ENCODE measurements around the gene PIP5K1A.

Gene PIP5K1A, protein sequence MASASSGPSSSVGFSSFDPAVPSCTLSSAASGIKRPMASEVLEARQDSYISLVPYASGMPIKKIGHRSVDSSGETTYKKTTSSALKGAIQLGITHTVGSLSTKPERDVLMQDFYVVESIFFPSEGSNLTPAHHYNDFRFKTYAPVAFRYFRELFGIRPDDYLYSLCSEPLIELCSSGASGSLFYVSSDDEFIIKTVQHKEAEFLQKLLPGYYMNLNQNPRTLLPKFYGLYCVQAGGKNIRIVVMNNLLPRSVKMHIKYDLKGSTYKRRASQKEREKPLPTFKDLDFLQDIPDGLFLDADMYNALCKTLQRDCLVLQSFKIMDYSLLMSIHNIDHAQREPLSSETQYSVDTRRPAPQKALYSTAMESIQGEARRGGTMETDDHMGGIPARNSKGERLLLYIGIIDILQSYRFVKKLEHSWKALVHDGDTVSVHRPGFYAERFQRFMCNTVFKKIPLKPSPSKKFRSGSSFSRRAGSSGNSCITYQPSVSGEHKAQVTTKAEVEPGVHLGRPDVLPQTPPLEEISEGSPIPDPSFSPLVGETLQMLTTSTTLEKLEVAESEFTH

DNA sequence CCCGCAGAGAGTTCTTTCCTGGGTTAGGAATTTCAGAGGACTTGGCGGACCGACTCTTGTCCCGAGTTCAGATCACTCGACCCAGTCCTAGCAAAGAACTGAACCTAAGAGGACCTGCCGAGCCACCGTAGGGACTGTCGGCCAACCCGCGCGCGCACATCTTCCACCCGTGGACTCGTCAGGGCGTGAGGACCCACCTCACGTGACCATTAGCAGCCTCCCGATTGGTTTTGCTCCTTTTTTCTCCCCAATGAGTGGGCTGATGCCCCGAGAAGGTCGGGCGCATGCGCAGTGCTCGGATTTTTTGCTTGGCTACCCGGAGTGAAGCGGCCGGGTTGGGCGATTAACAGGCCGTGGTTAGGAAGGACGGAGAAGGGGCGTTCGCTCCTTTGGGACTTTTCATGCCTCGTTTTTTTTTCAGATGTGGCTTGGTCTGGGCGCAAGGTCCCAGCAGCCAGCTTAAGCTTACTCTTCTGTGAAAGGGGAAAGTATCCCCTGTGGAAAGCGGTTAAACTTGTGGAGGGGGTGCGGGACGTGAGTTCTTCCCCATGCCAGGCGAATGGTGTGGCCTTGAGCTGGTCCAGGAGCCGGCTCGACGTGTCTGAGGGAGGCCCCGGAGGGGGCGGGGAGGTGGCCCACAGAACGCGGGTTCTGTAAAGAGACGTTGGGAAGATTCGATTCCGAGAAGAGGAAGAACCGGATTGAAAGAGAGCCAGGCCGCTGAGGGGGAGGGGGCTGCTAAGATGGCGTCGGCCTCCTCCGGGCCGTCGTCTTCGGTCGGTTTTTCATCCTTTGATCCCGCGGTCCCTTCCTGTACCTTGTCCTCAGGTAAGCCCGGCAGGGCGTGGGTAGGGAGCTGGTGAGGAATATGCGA lies at the start of gene PIP5K1A:
Gene PIP5K1A, plus strand, starts transcription at position 299 of the 874 bp plus-strand sequence. Its CDS starts 445 bp downstream, at position 744.
- H3K9me3 Mint-ChIP-seq = no peaks in the 10 kb centered on the region
- DNase-seq (ENCODE audit: low spot score) = peak; percentile 96
- peaks cover 32% of the 10 kb centered on the region for H3K4me1 Mint-ChIP-seq (ENCODE audit: low read depth)
- peak within 1 kb of the TSS; percentile 99 for H3K4me3 Mint-ChIP-seq
- peaks cover 17% of the 10 kb centered on the region for H3K36me3 Mint-ChIP-seq (ENCODE audit: low read depth)
- peak within 1 kb of the TSS; percentile 93 for H3K27ac Mint-ChIP-seq
- H3K27me3 Mint-ChIP-seq (ENCODE audit: low read depth) = peaks cover 4% of the 10 kb centered on the region

GRCh38 chr1:151156515-151156819 lies 41.9 kb upstream of the PIP5K1A start, which contains the start of gene TNFAIP8L2:
Gene TNFAIP8L2 (plus strand): TSS chr1:151156649. CDS start chr1:151158698, 2,049 bp downstream.
- H3K9me3 Mint-ChIP-seq = no peaks in the 10 kb centered on the region
- peaks cover 37% of the 10 kb centered on the region for H3K36me3 Mint-ChIP-seq (ENCODE audit: low read depth)
- H3K27ac Mint-ChIP-seq = peak within 1 kb of the TSS; percentile 95
- no peaks in the 10 kb centered on the region for H3K27me3 Mint-ChIP-seq (ENCODE audit: low read depth)
- peak; percentile 79 for DNase-seq (ENCODE audit: low spot score)
- peaks cover 36% of the 10 kb centered on the region for H3K4me1 Mint-ChIP-seq (ENCODE audit: low read depth)
- H3K4me3 Mint-ChIP-seq = peak within 1 kb of the TSS; percentile 98

GRCh38 chr1:151157067-151157531 lies 41.3 kb upstream of the PIP5K1A start:
- DNase-seq (ENCODE audit: low spot score) = peak; percentile 76
- H3K36me3 Mint-ChIP-seq (ENCODE audit: low read depth) = peaks cover 37% of the 10 kb centered on the region
- H3K4me1 Mint-ChIP-seq (ENCODE audit: low read depth) = peaks cover 40% of the 10 kb centered on the region
- peak overlapping the region; percentile 98 for H3K4me3 Mint-ChIP-seq
- H3K27ac Mint-ChIP-seq = peak overlapping the region; percentile 95
- H3K9me3 Mint-ChIP-seq = no peaks in the 10 kb centered on the region
- H3K27me3 Mint-ChIP-seq (ENCODE audit: low read depth) = no peaks in the 10 kb centered on the region

DNA sequence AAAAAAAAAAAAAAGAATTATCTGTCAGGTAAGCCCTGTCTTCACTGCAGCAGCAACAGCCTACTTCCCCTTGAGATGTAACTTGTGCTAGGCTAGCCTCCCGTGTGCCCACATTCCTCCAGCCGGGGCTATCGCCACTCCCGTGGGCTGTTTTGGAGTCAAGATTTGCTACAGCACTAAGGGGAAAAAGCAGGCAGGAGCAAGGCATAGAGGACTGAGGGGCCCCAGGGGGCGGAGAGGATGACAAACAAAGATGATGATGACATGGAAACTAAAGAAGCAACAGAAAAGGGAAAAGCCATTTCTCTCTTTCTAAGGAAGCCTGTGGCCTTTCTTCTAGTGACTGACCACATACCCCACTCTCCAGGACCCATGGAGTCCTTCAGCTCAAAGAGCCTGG lies 40.0 kb upstream of the PIP5K1A start:
- H3K27ac Mint-ChIP-seq = peak overlapping the region; percentile 95
- peak; percentile 74 for DNase-seq (ENCODE audit: low spot score)
- no peaks in the 10 kb centered on the region for H3K9me3 Mint-ChIP-seq
- H3K27me3 Mint-ChIP-seq (ENCODE audit: low read depth) = no peaks in the 10 kb centered on the region
- peaks cover 43% of the 10 kb centered on the region for H3K36me3 Mint-ChIP-seq (ENCODE audit: low read depth)
- peaks cover 45% of the 10 kb centered on the region for H3K4me1 Mint-ChIP-seq (ENCODE audit: low read depth)
- H3K4me3 Mint-ChIP-seq = peak overlapping the region; percentile 98

GRCh38 chr1:151158751-151159251 lies 39.6 kb upstream of the PIP5K1A start:
- DNase-seq (ENCODE audit: low spot score) = peak; percentile 20
- H3K4me3 Mint-ChIP-seq = peak overlapping the region; percentile 98
- H3K36me3 Mint-ChIP-seq (ENCODE audit: low read depth) = peaks cover 43% of the 10 kb centered on the region
- H3K27ac Mint-ChIP-seq = peak overlapping the region; percentile 95
- H3K9me3 Mint-ChIP-seq = no peaks in the 10 kb centered on the region
- peaks cover 45% of the 10 kb centered on the region for H3K4me1 Mint-ChIP-seq (ENCODE audit: low read depth)
- no peaks in the 10 kb centered on the region for H3K27me3 Mint-ChIP-seq (ENCODE audit: low read depth)

DNA sequence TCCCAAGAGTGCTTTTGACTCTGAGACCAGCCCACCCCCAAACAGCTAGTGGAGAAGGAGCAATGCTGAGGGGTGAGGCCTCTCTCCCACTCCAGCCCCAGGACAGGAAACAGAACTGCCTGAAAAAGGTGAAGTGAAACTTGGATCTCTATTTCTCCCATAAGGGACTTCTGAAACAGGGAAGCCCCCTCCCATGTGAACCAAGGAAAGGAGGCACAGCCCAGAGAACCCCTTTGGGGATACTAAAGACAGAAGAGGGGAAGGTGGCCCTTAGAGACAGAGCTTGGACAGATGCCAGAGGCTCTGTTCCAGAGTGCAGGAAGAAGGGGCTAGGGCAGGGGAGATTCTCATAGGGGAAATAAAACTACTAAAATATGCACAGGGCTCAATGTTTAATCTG lies 39.0 kb upstream of the PIP5K1A start:
- Mint-ChIP-seq H3K36me3 (ENCODE audit: low read depth) (peaks cover 43% of the 10 kb centered on the region), H3K9me3 (no peaks in the 10 kb centered on the region), H3K4me1 (ENCODE audit: low read depth) (peaks cover 47% of the 10 kb centered on the region), H3K27me3 (ENCODE audit: low read depth) (no peaks in the 10 kb centered on the region), H3K27ac (peak overlapping the region; percentile 78), H3K4me3 (peak overlapping the region; percentile 66)
- no peak for DNase-seq (ENCODE audit: low spot score)

DNA sequence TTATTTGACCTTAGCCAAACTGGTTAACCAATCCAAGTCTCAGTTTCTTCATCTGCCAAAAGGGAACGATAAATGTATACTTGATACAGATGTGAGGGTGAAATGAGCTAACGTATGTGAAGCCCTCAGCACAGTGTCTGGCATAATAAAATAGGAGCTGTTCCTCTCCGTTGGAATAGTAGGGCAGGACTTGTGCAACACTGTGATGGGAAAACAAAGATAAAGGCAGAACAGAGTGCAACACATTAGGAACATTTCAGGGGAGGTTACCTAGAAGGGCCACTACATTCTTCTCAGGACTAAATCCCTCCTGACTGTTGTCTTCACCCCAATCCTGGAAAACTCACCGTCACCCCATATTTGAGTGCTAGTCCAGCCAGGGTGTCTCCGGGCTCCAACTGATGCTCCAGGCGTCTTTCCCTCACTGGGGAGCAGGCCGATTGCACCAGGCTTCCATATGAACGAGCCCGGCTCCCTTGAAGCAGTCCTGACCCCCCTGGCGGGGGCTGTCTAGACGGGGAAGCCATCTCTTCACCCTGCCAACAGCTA lies 33.5 kb upstream of the PIP5K1A start:
- DNase-seq (ENCODE audit: low spot score) = no peak
- peak overlapping the region; percentile 92 for H3K27ac Mint-ChIP-seq
- H3K27me3 Mint-ChIP-seq (ENCODE audit: low read depth) = peaks cover 2% of the 10 kb centered on the region
- peaks cover 37% of the 10 kb centered on the region for H3K4me1 Mint-ChIP-seq (ENCODE audit: low read depth)
- peaks cover 39% of the 10 kb centered on the region for H3K36me3 Mint-ChIP-seq (ENCODE audit: low read depth)
- H3K9me3 Mint-ChIP-seq = no peaks in the 10 kb centered on the region
- H3K4me3 Mint-ChIP-seq = peak overlapping the region; percentile 91

- peak overlapping the region; percentile 91 for H3K4me3 Mint-ChIP-seq
- peaks cover 2% of the 10 kb centered on the region for H3K27me3 Mint-ChIP-seq (ENCODE audit: low read depth)
- no peak for DNase-seq (ENCODE audit: low spot score)
- peak overlapping the region; percentile 92 for H3K27ac Mint-ChIP-seq
- no peaks in the 10 kb centered on the region for H3K9me3 Mint-ChIP-seq
- H3K36me3 Mint-ChIP-seq (ENCODE audit: low read depth) = peaks cover 40% of the 10 kb centered on the region
- peaks cover 34% of the 10 kb centered on the region for H3K4me1 Mint-ChIP-seq (ENCODE audit: low read depth)
Observed at GRCh38 chr1:151165281-151165737, 33.0 kb upstream of the PIP5K1A start.

DNA sequence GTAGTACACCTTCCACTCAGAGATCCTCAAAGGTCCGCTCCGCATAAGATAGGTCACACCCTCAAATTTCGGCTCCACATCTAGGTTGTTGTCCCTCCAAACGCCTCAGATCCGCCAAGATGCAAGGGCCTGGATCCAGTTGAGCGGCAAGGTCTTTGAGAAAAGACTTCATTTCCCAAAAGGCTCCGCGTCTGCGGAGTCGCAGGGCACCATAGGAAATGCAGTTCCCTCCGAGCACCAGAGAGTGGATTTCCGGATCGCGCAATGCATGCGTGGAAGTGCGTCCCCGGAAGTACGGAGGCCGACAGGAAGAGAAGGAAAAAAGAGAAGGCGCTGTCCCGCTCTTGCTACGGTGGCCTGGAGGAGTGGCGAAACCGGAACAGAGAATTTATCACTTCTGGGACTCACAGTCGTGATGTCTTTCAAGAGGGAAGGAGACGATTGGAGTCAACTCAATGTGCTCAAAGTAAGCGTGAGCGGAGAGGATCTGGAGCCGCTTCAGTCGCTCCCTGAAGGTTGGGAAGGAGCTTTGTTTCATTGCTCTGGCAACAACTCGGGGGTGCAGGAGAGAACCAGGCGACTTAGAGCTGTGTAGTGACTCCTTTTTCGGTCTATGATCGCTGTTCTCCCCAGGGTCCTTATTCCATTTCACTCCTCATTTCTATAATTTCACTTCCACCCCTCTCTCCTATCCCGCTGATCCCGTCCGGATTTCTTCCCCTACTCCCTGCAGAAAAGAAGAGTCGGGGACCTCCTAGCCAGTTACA lies 32.4 kb upstream of the PIP5K1A start, which contains the start of the genes LYSMD1 and SCNM1:
Gene LYSMD1, minus strand, starts transcription at position 165 of the 767 bp plus-strand sequence. CDS start 644 bp downstream, outside the sequence.
Gene SCNM1, plus strand, starts transcription at position 407 of the 767 bp plus-strand sequence. Its CDS starts 9 bp downstream, at position 416.
- H3K4me1 Mint-ChIP-seq (ENCODE audit: low read depth) = peaks cover 34% of the 10 kb centered on the region
- DNase-seq (ENCODE audit: low spot score) = peak; percentile 97
- no peaks in the 10 kb centered on the region for H3K9me3 Mint-ChIP-seq
- H3K36me3 Mint-ChIP-seq (ENCODE audit: low read depth) = peaks cover 42% of the 10 kb centered on the region
- peaks cover 2% of the 10 kb centered on the region for H3K27me3 Mint-ChIP-seq (ENCODE audit: low read depth)
- H3K27ac Mint-ChIP-seq = peak within 1 kb of the TSS; percentile 92
- peak within 1 kb of the TSS; percentile 91 for H3K4me3 Mint-ChIP-seq

DNA sequence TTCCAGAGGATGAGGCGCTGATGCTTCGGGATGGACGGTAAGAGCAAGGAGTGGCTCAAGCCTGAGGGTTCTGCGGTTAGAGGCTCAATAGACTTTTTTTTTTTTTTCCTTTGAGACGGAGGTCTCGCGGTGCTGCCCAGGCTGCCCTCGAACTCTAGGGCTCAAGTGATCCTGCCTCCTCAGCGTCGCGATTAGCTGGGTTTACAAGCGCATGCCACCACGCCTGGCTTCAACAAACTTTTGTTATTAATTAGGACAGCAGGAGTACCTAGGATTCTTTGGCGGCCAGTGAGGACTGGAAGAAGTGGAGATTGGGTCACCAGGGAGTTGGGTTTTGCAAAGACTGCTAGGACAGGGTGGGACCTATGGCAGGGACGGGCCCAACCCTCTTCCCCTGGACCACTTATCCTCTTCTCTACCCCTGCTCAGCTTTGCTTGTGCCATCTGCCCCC lies 31.8 kb upstream of the PIP5K1A start:
- Mint-ChIP-seq H3K36me3 (ENCODE audit: low read depth) (peaks cover 46% of the 10 kb centered on the region), H3K4me3 (peak overlapping the region; percentile 91), H3K27ac (peak overlapping the region; percentile 92), H3K9me3 (no peaks in the 10 kb centered on the region), H3K27me3 (ENCODE audit: low read depth) (peaks cover 2% of the 10 kb centered on the region), H3K4me1 (ENCODE audit: low read depth) (peaks cover 32% of the 10 kb centered on the region)
- DNase-seq (ENCODE audit: low spot score) = no peak

DNA sequence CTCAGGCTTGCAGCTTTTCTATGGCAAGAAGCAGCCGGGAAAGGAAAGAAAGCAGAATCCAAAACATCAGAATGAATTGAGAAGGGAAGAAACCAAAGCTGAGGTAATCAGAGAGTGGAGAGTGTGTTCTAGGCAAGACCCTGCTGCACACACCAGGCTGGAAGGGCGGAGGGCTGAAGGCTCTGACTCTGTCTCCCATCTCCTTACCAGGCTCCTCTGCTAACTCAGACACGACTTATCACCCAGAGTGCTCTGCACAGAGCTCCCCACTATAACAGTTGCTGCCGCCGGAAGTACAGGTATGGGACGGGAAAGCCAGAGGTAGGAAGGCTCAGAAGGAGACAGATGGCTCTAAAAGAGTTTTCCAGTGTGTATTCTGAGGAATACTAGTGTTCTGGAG lies 31.2 kb upstream of the PIP5K1A start:
- Mint-ChIP-seq H3K27me3 (ENCODE audit: low read depth) (peaks cover 2% of the 10 kb centered on the region), H3K4me1 (ENCODE audit: low read depth) (peaks cover 27% of the 10 kb centered on the region), H3K36me3 (ENCODE audit: low read depth) (peaks cover 48% of the 10 kb centered on the region)

GRCh38 chr1:151171190-151171589 lies 27.2 kb upstream of the PIP5K1A start:
- DNase-seq (ENCODE audit: low spot score) = no peak
- H3K9me3 Mint-ChIP-seq = no peaks in the 10 kb centered on the region
- no peak overlapping the region for H3K4me3 Mint-ChIP-seq
- peaks cover 41% of the 10 kb centered on the region for H3K36me3 Mint-ChIP-seq (ENCODE audit: low read depth)
- H3K4me1 Mint-ChIP-seq (ENCODE audit: low read depth) = peaks cover 6% of the 10 kb centered on the region
- peak overlapping the region; percentile 49 for H3K27ac Mint-ChIP-seq
- H3K27me3 Mint-ChIP-seq (ENCODE audit: low read depth) = no peaks in the 10 kb centered on the region

More for the DNA sequence above, 31.2 kb upstream of the PIP5K1A start:
- Mint-ChIP-seq H3K4me3 (peak overlapping the region; percentile 91), H3K27ac (peak overlapping the region; percentile 92), H3K9me3 (no peaks in the 10 kb centered on the region)
- no peak for DNase-seq (ENCODE audit: low spot score)

All from T-helper 2 cell treated with Interferon-gamma antibody and Interleukin-4, amounts not matched to agents 5 μg/mL and 100 μg/mL, for 36 hours (primary cell).